Kidney epithelial cell (primary cell): ENCODE data around the gene ACAA2. TPM values are rescaled to one million over a fixed set of nuclear protein-coding genes. Genes with fewer than 3 reads are reported as not detected.
"Not testable (repeated sequence)": the region's sequence is repeated elsewhere in the genome, so short reads cannot be mapped to it uniquely, and the experiment has no call there.

Source experiments
- DNase-seq: peaks from one replicate; pipeline ENCODE4 v3.0.0-alpha.2; 2010; ENCODE audit warnings: low read depth
- H3K27me3 ChIP-seq: 2 replicates; pipeline ENCODE4 v1.6.0; 2011; ENCODE audit warnings: low read length; ENCODE audit not compliant: control insufficient read depth, insufficient read depth
- H3K36me3 ChIP-seq: 2 replicates; pipeline ENCODE4 v1.5.1; 2011; ENCODE audit warnings: low read length; ENCODE audit not compliant: control insufficient read depth, insufficient read depth
- H3K4me3 ChIP-seq: 2 replicates; pipeline ENCODE4 v1.5.1; 2011; ENCODE audit warnings: low read depth, mild to moderate bottlenecking, control low read depth, low read length
- total RNA-seq: library from RNA; depleted of rRNA; stranded (reverse); fragments of >200 nt; gene quantifications from 2 replicates; pipeline ENCODE4 v1.2.3, GENCODE V29; 2015
- TF ChIP-seq, protein P1 (sequence below): IDR thresholded peaks from 2 replicates; pipeline ENCODE4 v1.5.1; 2011; ENCODE audit warnings: mild to moderate bottlenecking, moderate library complexity, low read length, control low read depth, inconsistent platforms; ENCODE audit not compliant: insufficient read depth, poor library complexity, severe bottlenecking

The ACAA2 gene
- total RNA-seq, 1 donor from 2014 or later, result 68.0 TPM

DNA sequence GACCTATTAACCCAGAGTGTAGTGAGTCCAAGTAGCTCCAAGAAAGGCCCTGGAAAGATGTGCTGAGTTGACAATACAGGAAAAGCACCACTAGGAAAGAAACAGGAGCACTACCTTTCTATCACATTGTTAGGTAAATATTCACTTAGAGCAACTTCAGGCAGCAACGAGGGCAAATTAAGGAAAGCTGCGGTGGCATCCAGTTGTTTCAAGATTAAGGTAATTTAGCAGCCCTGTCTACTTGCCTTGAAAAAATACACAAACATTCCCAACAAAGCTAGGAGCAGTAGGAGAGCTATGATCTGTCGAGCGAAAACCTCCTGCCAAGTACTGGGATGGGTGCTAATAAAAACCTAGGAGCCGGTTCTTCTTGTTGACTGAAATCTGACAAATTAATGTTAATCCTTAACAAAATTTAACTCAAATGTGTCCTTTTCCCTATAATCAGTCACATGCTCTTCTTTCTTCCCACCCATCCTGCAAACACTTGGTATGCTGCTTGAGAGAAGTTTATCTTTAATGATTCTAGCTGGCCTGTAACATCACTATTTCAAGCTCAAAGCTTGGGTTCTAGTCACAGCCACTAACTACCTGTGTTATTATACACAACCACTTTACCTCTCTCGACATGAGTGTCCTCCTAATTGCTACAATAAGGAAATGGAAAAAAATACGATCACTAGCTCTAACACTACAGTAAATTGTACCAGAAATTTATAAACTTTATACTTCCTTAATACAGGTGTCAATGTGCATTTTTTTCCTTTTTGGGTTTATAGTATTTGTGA, 2.0 kb downstream of the ACAA2 start:
- Histone ChIP-seq H3K4me3 (no peak overlapping the region), H3K27me3 (no peaks in the 10 kb centered on the region), H3K36me3 (no peaks in the 10 kb centered on the region)
- TF ChIP-seq, protein P1, sequence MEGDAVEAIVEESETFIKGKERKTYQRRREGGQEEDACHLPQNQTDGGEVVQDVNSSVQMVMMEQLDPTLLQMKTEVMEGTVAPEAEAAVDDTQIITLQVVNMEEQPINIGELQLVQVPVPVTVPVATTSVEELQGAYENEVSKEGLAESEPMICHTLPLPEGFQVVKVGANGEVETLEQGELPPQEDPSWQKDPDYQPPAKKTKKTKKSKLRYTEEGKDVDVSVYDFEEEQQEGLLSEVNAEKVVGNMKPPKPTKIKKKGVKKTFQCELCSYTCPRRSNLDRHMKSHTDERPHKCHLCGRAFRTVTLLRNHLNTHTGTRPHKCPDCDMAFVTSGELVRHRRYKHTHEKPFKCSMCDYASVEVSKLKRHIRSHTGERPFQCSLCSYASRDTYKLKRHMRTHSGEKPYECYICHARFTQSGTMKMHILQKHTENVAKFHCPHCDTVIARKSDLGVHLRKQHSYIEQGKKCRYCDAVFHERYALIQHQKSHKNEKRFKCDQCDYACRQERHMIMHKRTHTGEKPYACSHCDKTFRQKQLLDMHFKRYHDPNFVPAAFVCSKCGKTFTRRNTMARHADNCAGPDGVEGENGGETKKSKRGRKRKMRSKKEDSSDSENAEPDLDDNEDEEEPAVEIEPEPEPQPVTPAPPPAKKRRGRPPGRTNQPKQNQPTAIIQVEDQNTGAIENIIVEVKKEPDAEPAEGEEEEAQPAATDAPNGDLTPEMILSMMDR, result no peak
- no peak for DNase-seq

DNA sequence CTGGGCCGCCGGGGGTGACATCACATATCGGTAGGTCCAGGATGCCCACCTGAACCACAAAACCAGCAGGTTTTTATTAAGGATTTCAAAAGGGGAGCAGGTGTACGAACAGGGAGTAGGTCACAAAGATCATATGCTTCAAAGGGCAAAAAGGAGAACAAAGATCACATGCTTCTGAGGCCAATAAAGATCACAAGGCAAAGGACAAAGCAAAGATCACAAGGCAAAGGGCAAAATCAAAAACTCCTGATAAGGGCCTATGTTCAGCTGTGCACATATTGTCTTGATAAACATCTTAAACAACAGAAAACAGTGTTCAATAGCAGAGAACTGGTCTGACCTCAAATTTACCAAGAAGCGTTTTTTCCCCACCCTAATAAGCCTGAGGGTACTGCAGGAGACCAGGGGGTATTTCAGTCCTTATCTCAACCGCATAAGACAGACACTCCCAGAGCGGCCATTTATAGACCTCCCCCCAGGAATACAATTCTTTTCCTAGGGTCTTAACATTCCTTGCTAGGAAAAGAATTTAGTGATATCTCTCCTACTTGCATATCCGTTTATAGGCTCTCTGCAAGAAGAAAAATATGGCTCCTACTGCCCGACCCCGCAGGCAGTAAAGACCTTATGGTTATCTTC, 4.7 kb downstream of the ACAA2 start:
- H3K27me3 ChIP-seq, DNase-seq, H3K36me3 ChIP-seq, H3K4me3 ChIP-seq: not testable (repeated sequence)

DNA sequence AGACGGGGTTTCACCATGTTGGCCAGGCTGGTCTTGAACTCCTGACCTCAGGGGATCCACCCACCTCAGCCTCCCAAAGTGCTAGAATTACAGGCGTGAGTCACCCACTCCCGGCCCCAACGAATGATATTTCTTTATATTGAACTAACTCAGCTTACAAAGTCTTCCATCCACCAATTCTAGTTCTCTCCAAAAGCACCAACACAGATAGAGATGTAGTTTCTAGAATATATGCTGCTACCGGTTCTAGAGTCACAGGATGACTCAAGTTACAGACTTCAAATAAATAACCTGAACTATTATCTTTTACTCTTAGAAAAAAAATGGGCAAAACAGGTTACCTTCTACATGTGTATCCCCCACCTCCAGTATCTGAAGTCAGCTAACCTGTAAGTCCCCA, 9.2 kb downstream of the ACAA2 start:
- H3K4me3 ChIP-seq, result no peak overlapping the region
- DNase-seq, result no peak
- H3K27me3 ChIP-seq, result no peaks in the 10 kb centered on the region
- no peaks in the 10 kb centered on the region for H3K36me3 ChIP-seq
- TF ChIP-seq, protein P1, result no peak

DNA sequence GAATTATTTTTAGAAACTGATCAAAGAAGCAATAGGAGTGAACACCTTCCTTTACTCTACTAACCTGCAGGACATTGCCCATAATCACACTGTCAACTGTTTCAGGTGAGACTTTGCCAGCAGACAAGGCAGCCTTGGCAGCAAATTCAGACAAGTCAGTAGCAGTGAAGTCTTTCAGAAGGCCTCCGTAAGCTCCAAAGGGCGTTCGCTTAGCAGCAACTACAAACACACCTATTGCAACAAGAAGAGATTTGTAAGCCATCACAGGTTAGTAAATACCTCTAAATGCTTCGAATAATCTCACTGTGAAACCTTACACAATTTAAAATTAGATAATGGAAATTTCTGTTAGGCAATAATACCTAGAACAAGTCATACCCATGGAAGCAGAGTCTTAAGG, 10.7 kb downstream of the ACAA2 start:
- TF ChIP-seq, protein P1, result no peak
- no peaks in the 10 kb centered on the region for H3K36me3 ChIP-seq
- H3K4me3 ChIP-seq, result no peak overlapping the region
- DNase-seq, result no peak
- no peaks in the 10 kb centered on the region for H3K27me3 ChIP-seq

DNA sequence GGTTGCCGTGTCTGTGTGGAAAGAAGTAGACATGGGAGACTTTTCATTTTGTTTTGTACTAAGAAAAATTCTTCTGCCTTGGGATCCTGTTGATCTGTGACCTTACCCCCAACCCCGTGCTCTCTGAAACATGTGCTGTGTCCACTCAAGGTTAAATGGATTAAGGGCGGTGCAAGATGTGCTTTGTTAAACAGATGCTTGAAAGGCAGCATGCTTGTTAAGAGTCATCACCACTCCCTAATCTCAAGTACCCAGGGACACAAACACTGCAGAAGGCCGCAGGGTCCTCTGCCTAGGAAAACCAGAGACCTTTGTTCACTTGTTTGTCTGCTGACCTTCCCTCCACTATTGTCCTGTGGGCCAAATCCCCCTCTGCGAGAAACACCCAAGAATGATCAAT, 12.8 kb downstream of the ACAA2 start:
- not testable (repeated sequence) for H3K4me3 ChIP-seq, H3K27me3 ChIP-seq, H3K36me3 ChIP-seq, DNase-seq

DNA sequence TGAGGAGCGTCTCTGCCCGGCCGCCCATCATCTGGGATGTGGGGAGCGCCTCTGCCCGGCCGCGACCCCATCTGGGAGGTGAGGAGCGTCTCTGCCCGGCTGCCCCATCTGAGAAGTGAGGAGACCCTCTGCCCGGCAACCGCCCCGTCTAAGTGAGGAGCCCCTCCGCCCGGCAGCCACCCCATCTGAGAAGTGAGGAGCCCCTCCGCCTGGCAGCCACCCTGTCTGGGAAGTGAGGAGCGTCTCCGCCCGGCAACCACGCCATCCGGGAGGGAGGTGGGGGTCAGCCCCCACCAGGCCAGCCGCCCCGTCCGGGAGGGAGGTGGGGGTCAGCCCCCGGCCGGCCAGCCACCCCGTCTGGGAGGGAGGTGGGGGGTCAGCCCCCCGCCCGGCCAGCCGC, 13.5 kb downstream of the ACAA2 start:
- not testable (repeated sequence) for DNase-seq

DNA sequence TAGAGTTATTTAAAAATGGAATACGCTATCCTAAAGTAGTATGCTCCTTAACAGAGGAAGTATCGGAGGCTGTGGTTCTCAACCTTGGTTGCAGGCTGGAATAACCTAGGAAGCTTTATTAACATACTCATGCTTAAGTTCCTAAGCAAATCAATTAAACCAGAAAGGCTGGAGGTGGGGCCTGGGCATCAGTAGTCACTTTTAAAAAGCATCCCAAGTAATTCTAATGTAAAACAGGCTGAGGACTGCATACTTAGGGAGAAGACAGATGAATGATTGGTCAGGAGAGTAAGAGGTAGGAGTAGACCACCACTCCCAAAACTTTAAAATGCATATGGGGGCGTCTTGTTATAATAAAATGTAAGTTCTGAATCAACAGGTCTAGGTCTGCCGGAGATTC, 15.3 kb downstream of the ACAA2 start:
- DNase-seq, result no peak
- TF ChIP-seq, protein P1, result no peak
- H3K36me3 ChIP-seq, result no peaks in the 10 kb centered on the region
- no peak overlapping the region for H3K4me3 ChIP-seq
- no peaks in the 10 kb centered on the region for H3K27me3 ChIP-seq

More for the DNA sequence above, 13.5 kb downstream of the ACAA2 start:
- H3K27me3 ChIP-seq, H3K4me3 ChIP-seq, H3K36me3 ChIP-seq: not testable (repeated sequence)
